DOHH2 (cell line): ENCODE results near the gene THRSP.

Experiments used
- H3F3A ChIP-seq: fragments of 200-600 bp; sonication (generic), shearing (Covaris generic); 2 replicates; pipeline ENCODE4 v1.6.0; 2016; ENCODE audit warnings: antibody characterized with exemption, mild to moderate bottlenecking; ENCODE audit not compliant: control insufficient read depth, insufficient read depth
- H3K27ac ChIP-seq: fragments of 200-600 bp; sonication (generic); 2 replicates; pipeline ENCODE4 v1.5.1; 2014; ENCODE audit warnings: low read depth, mild to moderate bottlenecking, low read length, moderate library complexity
- H3K27me3 ChIP-seq: fragments of 200-600 bp; sonication (generic); 2 replicates; pipeline ENCODE4 v1.6.1; 2014; ENCODE audit warnings: mild to moderate bottlenecking, low read length, mixed read lengths; ENCODE audit not compliant: control insufficient read depth
- H3K36me3 ChIP-seq: fragments of 200-600 bp; sonication (generic); 2 replicates; pipeline ENCODE4 v1.6.1; 2014; ENCODE audit warnings: mild to moderate bottlenecking, low read length, moderate library complexity, mixed read lengths; ENCODE audit not compliant: control insufficient read depth
- H3K4me1 ChIP-seq: fragments of 200-600 bp; sonication (generic); 2 replicates; pipeline ENCODE4 v1.6.1; 2014; ENCODE audit warnings: mild to moderate bottlenecking, low read length, mixed read lengths; ENCODE audit not compliant: control insufficient read depth
- H3K4me2 ChIP-seq: fragments of 200-600 bp; sonication (generic); 2 replicates; pipeline ENCODE4 v1.6.0; 2014; ENCODE audit warnings: mild to moderate bottlenecking, low read length, moderate library complexity
- H3K4me3 ChIP-seq: fragments of 200-600 bp; sonication (generic); 2 replicates; pipeline ENCODE4 v1.5.1; 2014; ENCODE audit warnings: mild to moderate bottlenecking, low read length, mixed read lengths
- H3K79me2 ChIP-seq: fragments of 200-600 bp; sonication (generic); 2 replicates; pipeline ENCODE4 v1.6.1; 2014; ENCODE audit warnings: mild to moderate bottlenecking, low read length, mixed read lengths; ENCODE audit not compliant: control insufficient read depth
- H3K9me2 ChIP-seq: fragments of 200-600 bp; sonication (generic); replicated peaks from 2 replicates; pipeline ENCODE4 v1.6.1; 2014; ENCODE audit warnings: mild to moderate bottlenecking, low read length, mixed read lengths; ENCODE audit not compliant: control insufficient read depth
- H3K9me3 ChIP-seq: fragments of 200-600 bp; sonication (generic); 2 replicates; pipeline ENCODE4 v1.6.1; 2014; ENCODE audit warnings: antibody characterized with exemption, low read length, mixed read lengths; ENCODE audit not compliant: control insufficient read depth, insufficient read depth
- H4K20me1 ChIP-seq: fragments of 200-600 bp; sonication (generic); 2 replicates; pipeline ENCODE4 v1.6.0; 2014; ENCODE audit warnings: low read depth, mild to moderate bottlenecking, antibody characterized with exemption, low read length, moderate library complexity; ENCODE audit not compliant: control insufficient read depth, insufficient read depth
- CTCF ChIP-seq: fragments of 200-600 bp; sonication (generic); IDR thresholded peaks from one replicate; pipeline ENCODE4 v1.5.1; 2014; ENCODE audit warnings: antibody characterized with exemption, mild to moderate bottlenecking, low read depth, low read length; ENCODE audit not compliant: poor library complexity, severe bottlenecking
- EZH2phosphoT487 ChIP-seq: fragments of 200-600 bp; sonication (generic); IDR thresholded peaks from 2 replicates; pipeline ENCODE4 v1.6.1; 2017; ENCODE audit warnings: borderline replicate concordance, mild to moderate bottlenecking, antibody characterized with exemption, low read length, moderate library complexity, mixed read lengths

THRSP gene

GRCh38 chr11:78030429-78031325 is 33.0 kb upstream of the THRSP start:
- TF ChIP-seq CTCF (no peak), EZH2phosphoT487 (no peak)
- H3K9me2 ChIP-seq: no peaks in the 10 kb centered on the region
- H3K36me3 ChIP-seq: no peaks in the 10 kb centered on the region
- H3K9me3 ChIP-seq: no peaks in the 10 kb centered on the region
- H3K27ac ChIP-seq: no peak overlapping the region
- no peaks in the 10 kb centered on the region for H4K20me1 ChIP-seq
- no peak overlapping the region for H3K4me2 ChIP-seq
- H3F3A ChIP-seq: no peaks in the 10 kb centered on the region
- H3K27me3 ChIP-seq: 0 out of 2 replicates have a peak, but pooled peaks cover 2% of the 10 kb centered on the region
- no peaks in the 10 kb centered on the region for H3K4me1 ChIP-seq
- H3K4me3 ChIP-seq: no peak overlapping the region
- no peaks in the 10 kb centered on the region for H3K79me2 ChIP-seq

GRCh38 chr11:78031629-78032028 is 32.0 kb upstream of the THRSP start:
- Histone ChIP-seq H4K20me1 (no peaks in the 10 kb centered on the region), H3K27me3 (0 out of 2 replicates have a peak, but pooled peaks cover 2% of the 10 kb centered on the region), H3K4me3 (no peak overlapping the region), H3K9me2 (no peaks in the 10 kb centered on the region), H3K4me2 (no peak overlapping the region), H3K79me2 (no peaks in the 10 kb centered on the region), H3K4me1 (no peaks in the 10 kb centered on the region), H3F3A (no peaks in the 10 kb centered on the region), H3K9me3 (no peaks in the 10 kb centered on the region), H3K27ac (no peak overlapping the region), H3K36me3 (no peaks in the 10 kb centered on the region)
- no peak for TF ChIP-seq CTCF
- no peak for TF ChIP-seq EZH2phosphoT487

- H3K4me2 ChIP-seq: no peak overlapping the region
- H3K79me2 ChIP-seq: no peaks in the 10 kb centered on the region
- no peaks in the 10 kb centered on the region for H4K20me1 ChIP-seq
- H3K9me2 ChIP-seq: no peaks in the 10 kb centered on the region
- H3F3A ChIP-seq: no peaks in the 10 kb centered on the region
- no peak overlapping the region for H3K4me3 ChIP-seq
- 0 out of 2 replicates have a peak, but pooled peaks cover 2% of the 10 kb centered on the region for H3K27me3 ChIP-seq
- TF ChIP-seq EZH2phosphoT487 (no peak), CTCF (no peak)
- H3K27ac ChIP-seq: no peak overlapping the region
- no peaks in the 10 kb centered on the region for H3K9me3 ChIP-seq
- no peaks in the 10 kb centered on the region for H3K36me3 ChIP-seq
- no peaks in the 10 kb centered on the region for H3K4me1 ChIP-seq
Measured at GRCh38 chr11:78032090-78032489, 31.6 kb upstream of the THRSP start.
